ENCODE measurements around the gene CDC42BPA.
A peak's percentile ranks its signal among the peaks of the same experiment; 100 is the strongest.

Gene CDC42BPA

GRCh38 chr1:226994586-226995364 lies 323.5 kb downstream of the CDC42BPA start:
- TF ChIP-seq Cebpa-rat (IDR thresholded peaks at IDR 0.05) = no peak
- H3K4me2 ChIP-seq = no peak overlapping the region
- 0 out of 2 replicates have a peak, but pooled peaks cover 3% of the 10 kb centered on the region for H3K9me3 ChIP-seq
- H3K9ac ChIP-seq = no peak overlapping the region
- H3K27me3 ChIP-seq = no peaks in the 10 kb centered on the region
- H3K4me1 ChIP-seq = peaks cover 23% of the 10 kb centered on the region
- H3K4me3 ChIP-seq = no peak overlapping the region
- no peak overlapping the region for H3K27ac ChIP-seq
- peaks cover 7% of the 10 kb centered on the region; the same call in 1 of the 2 replicates for H3K36me3 ChIP-seq
- no peaks in the 10 kb centered on the region for H4K20me1 ChIP-seq

- Histone ChIP-seq H3K9me3 (0 out of 2 replicates have a peak, but pooled peaks cover 3% of the 10 kb centered on the region), H3K4me2 (no peak overlapping the region), H3K27me3 (no peaks in the 10 kb centered on the region), H3K36me3 (peaks cover 7% of the 10 kb centered on the region; the same call in 1 of the 2 replicates), H4K20me1 (no peaks in the 10 kb centered on the region), H3K4me1 (peaks cover 31% of the 10 kb centered on the region), H3K4me3 (no peak overlapping the region), H3K9ac (no peak overlapping the region), H3K27ac (no peak overlapping the region)
- TF ChIP-seq Cebpa-rat (IDR thresholded peaks at IDR 0.05) = no peak
Observed at GRCh38 chr1:226993814-226994585, 324.3 kb downstream of the CDC42BPA start.

GRCh38 chr1:226991920-226992319 lies 326.4 kb downstream of the CDC42BPA start:
- Histone ChIP-seq H3K4me2 (no peak overlapping the region), H3K9ac (no peak overlapping the region), H4K20me1 (no peaks in the 10 kb centered on the region), H3K27ac (no peak overlapping the region), H3K4me1 (peaks cover 42% of the 10 kb centered on the region), H3K4me3 (no peak overlapping the region), H3K36me3 (peaks cover 24% of the 10 kb centered on the region), H3K9me3 (no peaks in the 10 kb centered on the region), H3K27me3 (no peaks in the 10 kb centered on the region)
- TF ChIP-seq Cebpa-rat (IDR thresholded peaks at IDR 0.05) = no peak

GRCh38 chr1:226990133-226990716 lies 328.1 kb downstream of the CDC42BPA start:
- Histone ChIP-seq H3K4me2 (peak overlapping the region; percentile 68), H3K4me3 (no peak overlapping the region; the same call in 1 of the 2 replicates), H3K27ac (peak overlapping the region; percentile 73), H4K20me1 (no peaks in the 10 kb centered on the region), H3K9ac (peak overlapping the region; percentile 62; the same call in 1 of the 2 replicates), H3K4me1 (peaks cover 31% of the 10 kb centered on the region), H3K27me3 (no peaks in the 10 kb centered on the region), H3K9me3 (no peaks in the 10 kb centered on the region), H3K36me3 (peaks cover 41% of the 10 kb centered on the region)
- TF ChIP-seq Cebpa-rat (IDR thresholded peaks at IDR 0.05) = no peak

GRCh38 chr1:226989085-226989920 lies 329.0 kb downstream of the CDC42BPA start:
- no peak overlapping the region for H3K4me3 ChIP-seq
- peaks cover 30% of the 10 kb centered on the region for H3K4me1 ChIP-seq
- H3K27me3 ChIP-seq = no peaks in the 10 kb centered on the region
- no peaks in the 10 kb centered on the region for H3K9me3 ChIP-seq
- peak overlapping the region; percentile 62 for H3K9ac ChIP-seq
- no peaks in the 10 kb centered on the region for H4K20me1 ChIP-seq
- TF ChIP-seq Cebpa-rat (IDR thresholded peaks at IDR 0.05) = no peak
- H3K27ac ChIP-seq = peak overlapping the region; percentile 73
- peaks cover 48% of the 10 kb centered on the region for H3K36me3 ChIP-seq
- H3K4me2 ChIP-seq = peak overlapping the region; percentile 68

- Histone ChIP-seq H3K4me1 (peaks cover 30% of the 10 kb centered on the region), H3K36me3 (peaks cover 53% of the 10 kb centered on the region), H3K9ac (no peak overlapping the region), H3K4me3 (no peak overlapping the region), H3K27me3 (no peaks in the 10 kb centered on the region), H3K9me3 (no peaks in the 10 kb centered on the region), H4K20me1 (no peaks in the 10 kb centered on the region), H3K4me2 (peak overlapping the region; percentile 68), H3K27ac (peak overlapping the region; percentile 73; the same call in 1 of the 2 replicates)
- no peak for TF ChIP-seq Cebpa-rat (IDR thresholded peaks at IDR 0.05)
Observed at GRCh38 chr1:226988334-226988666, 330.0 kb downstream of the CDC42BPA start.

- Histone ChIP-seq H3K27ac (peak overlapping the region; percentile 73; the same call in 1 of the 2 replicates), H3K4me2 (no peak overlapping the region), H3K4me1 (peaks cover 30% of the 10 kb centered on the region), H3K4me3 (no peak overlapping the region), H3K36me3 (peaks cover 58% of the 10 kb centered on the region), H3K9me3 (no peaks in the 10 kb centered on the region), H3K9ac (no peak overlapping the region), H3K27me3 (no peaks in the 10 kb centered on the region), H4K20me1 (no peaks in the 10 kb centered on the region)
- TF ChIP-seq Cebpa-rat (IDR thresholded peaks at IDR 0.05) = no peak
Observed at GRCh38 chr1:226987623-226988333, 330.5 kb downstream of the CDC42BPA start.

GRCh38 chr1:226987179-226987536 lies 331.1 kb downstream of the CDC42BPA start:
- H3K9me3 ChIP-seq = no peaks in the 10 kb centered on the region
- H3K4me3 ChIP-seq = no peak overlapping the region
- peaks cover 30% of the 10 kb centered on the region for H3K4me1 ChIP-seq
- no peaks in the 10 kb centered on the region for H3K27me3 ChIP-seq
- TF ChIP-seq Cebpa-rat (IDR thresholded peaks at IDR 0.05) = no peak
- H4K20me1 ChIP-seq = no peaks in the 10 kb centered on the region
- H3K9ac ChIP-seq = no peak overlapping the region
- no peak overlapping the region for H3K4me2 ChIP-seq
- peaks cover 65% of the 10 kb centered on the region for H3K36me3 ChIP-seq
- H3K27ac ChIP-seq = no peak overlapping the region

Data from BLaER1 (cell line).